Activated CD4-positive, alpha-beta T cell treated with anti-CD3 and anti-CD28 coated beads, Interleukin-2, amount 50 U/mL, for 4 hours (primary cell): ENCODE measurements around the gene MED31.
"Not testable (repeated sequence)": the region's sequence is repeated elsewhere in the genome, so short reads cannot be mapped to it uniquely, and the experiment has no call there.

ENCODE experiments used
- DNase-seq, 2 experiments: peaks; one replicate each; pipeline ENCODE4 v3.0.0-alpha.2; 2020

Gene MED31

GRCh38 chr17:6651354-6651918 lies at the start of gene MED31, which contains the start of gene C17orf100:
Gene MED31, minus strand, starts transcription at chr17:6651605. Its CDS starts 77 bp downstream, at chr17:6651528.
Gene C17orf100, plus strand, starts transcription at chr17:6651762. Its CDS starts 152 bp downstream, at chr17:6651914.
- peak; percentile 89 to 90 for DNase-seq

GRCh38 chr17:6700948-6701307 lies 49.5 kb upstream of the MED31 start:
- no peak for DNase-seq

- no peak for DNase-seq
Observed at GRCh38 chr17:6699997-6700947, 48.9 kb upstream of the MED31 start.

GRCh38 chr17:6698004-6698403 lies 46.6 kb upstream of the MED31 start:
- no peak for DNase-seq

- DNase-seq: no peak
Observed at GRCh38 chr17:6696906-6697305, 45.5 kb upstream of the MED31 start.

- DNase-seq: no peak
Observed at GRCh38 chr17:6695565-6695964, 44.2 kb upstream of the MED31 start.

- DNase-seq: no peak
Observed at GRCh38 chr17:6695051-6695450, 43.6 kb upstream of the MED31 start.

GRCh38 chr17:6691958-6692357 lies 40.6 kb upstream of the MED31 start:
- not testable (repeated sequence) for DNase-seq

- DNase-seq: no peak
Observed at GRCh38 chr17:6691546-6691945, 40.1 kb upstream of the MED31 start.

GRCh38 chr17:6690641-6691040 lies 39.2 kb upstream of the MED31 start:
- no peak for DNase-seq

GRCh38 chr17:6688944-6689343 lies 37.5 kb upstream of the MED31 start:
- no peak for DNase-seq

- DNase-seq: no peak
Observed at GRCh38 chr17:6686026-6686425, 34.6 kb upstream of the MED31 start.

- DNase-seq: no peak
Observed at GRCh38 chr17:6684881-6685767, 33.7 kb upstream of the MED31 start.

- no peak for DNase-seq
Observed at GRCh38 chr17:6684460-6684783, 33.0 kb upstream of the MED31 start.

GRCh38 chr17:6683730-6684459 lies 32.5 kb upstream of the MED31 start:
- DNase-seq: no peak

- DNase-seq: no peak
Observed at GRCh38 chr17:6683081-6683684, 31.8 kb upstream of the MED31 start.

- no peak for DNase-seq
Observed at GRCh38 chr17:6682339-6682738, 30.9 kb upstream of the MED31 start.

GRCh38 chr17:6681671-6682070 lies 30.3 kb upstream of the MED31 start:
- no peak for DNase-seq

GRCh38 chr17:6681176-6681575 lies 29.8 kb upstream of the MED31 start:
- DNase-seq: no peak

- DNase-seq: no peak
Observed at GRCh38 chr17:6679241-6679640, 27.8 kb upstream of the MED31 start.

- no peak for DNase-seq
Observed at GRCh38 chr17:6677946-6678345, 26.5 kb upstream of the MED31 start.

GRCh38 chr17:6677158-6677831 lies 25.9 kb upstream of the MED31 start:
- no peak for DNase-seq
